DND-41 (cell line): ENCODE data around the gene KLK2.

ENCODE experiments used
- EZH2 ChIP-seq: IDR thresholded peaks from 3 replicates; pipeline ENCODE4 v1.6.1; 2012; ENCODE audit warnings: borderline replicate concordance, low read depth, mild to moderate bottlenecking, moderate library complexity, low read length, inconsistent platforms; ENCODE audit not compliant: severe bottlenecking
- TF ChIP-seq, protein P1 (sequence below): IDR thresholded peaks from 2 replicates; pipeline ENCODE4 v1.5.1; 2012; ENCODE audit warnings: borderline replicate concordance, low read length, moderate library complexity, mild to moderate bottlenecking; ENCODE audit not compliant: poor library complexity, severe bottlenecking; ENCODE audit errors: extremely low read depth

DNA sequence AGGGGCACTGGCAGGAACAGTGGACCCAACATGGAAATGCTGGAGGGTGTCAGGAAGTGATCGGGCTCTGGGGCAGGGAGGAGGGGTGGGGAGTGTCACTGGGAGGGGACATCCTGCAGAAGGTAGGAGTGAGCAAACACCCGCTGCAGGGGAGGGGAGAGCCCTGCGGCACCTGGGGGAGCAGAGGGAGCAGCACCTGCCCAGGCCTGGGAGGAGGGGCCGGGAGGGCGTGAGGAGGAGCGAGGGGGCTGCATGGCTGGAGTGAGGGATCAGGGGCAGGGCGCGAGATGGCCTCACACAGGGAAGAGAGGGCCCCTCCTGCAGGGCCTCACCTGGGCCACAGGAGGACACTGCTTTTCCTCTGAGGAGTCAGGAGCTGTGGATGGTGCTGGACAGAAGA is 4.1 kb downstream of the KLK2 start:
- TF ChIP-seq, protein P1, sequence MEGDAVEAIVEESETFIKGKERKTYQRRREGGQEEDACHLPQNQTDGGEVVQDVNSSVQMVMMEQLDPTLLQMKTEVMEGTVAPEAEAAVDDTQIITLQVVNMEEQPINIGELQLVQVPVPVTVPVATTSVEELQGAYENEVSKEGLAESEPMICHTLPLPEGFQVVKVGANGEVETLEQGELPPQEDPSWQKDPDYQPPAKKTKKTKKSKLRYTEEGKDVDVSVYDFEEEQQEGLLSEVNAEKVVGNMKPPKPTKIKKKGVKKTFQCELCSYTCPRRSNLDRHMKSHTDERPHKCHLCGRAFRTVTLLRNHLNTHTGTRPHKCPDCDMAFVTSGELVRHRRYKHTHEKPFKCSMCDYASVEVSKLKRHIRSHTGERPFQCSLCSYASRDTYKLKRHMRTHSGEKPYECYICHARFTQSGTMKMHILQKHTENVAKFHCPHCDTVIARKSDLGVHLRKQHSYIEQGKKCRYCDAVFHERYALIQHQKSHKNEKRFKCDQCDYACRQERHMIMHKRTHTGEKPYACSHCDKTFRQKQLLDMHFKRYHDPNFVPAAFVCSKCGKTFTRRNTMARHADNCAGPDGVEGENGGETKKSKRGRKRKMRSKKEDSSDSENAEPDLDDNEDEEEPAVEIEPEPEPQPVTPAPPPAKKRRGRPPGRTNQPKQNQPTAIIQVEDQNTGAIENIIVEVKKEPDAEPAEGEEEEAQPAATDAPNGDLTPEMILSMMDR: no peak
- TF ChIP-seq EZH2: no peak
